SK-N-MC (cell line): Measurements from ENCODE around the gene CRTC2.

ENCODE experiments used
- EZH2 ChIP-seq: fragments of 200-600 bp; sonication (generic); IDR thresholded peaks from one replicate; pipeline ENCODE4 v1.6.1; 2017; ENCODE audit warnings: antibody characterized with exemption
- POLR2AphosphoS5 ChIP-seq: IDR thresholded peaks from 2 replicates; pipeline ENCODE4 v1.6.1; 2012; ENCODE audit warnings: mild to moderate bottlenecking, low read depth, low read length, borderline replicate concordance

GRCh38 chr1:153934746-153935145 lies 23.7 kb downstream of the CRTC2 start:
- no peak for TF ChIP-seq EZH2
- TF ChIP-seq POLR2AphosphoS5, result no peak
